ENCODE results near the gene HES1.
"Not testable (repeated sequence)": the region's sequence is repeated elsewhere in the genome, so short reads cannot be mapped to it uniquely, and the experiment has no call there.

Gene HES1

GRCh38 chr3:194126790-194127189 lies 9.2 kb upstream of the HES1 start:
- H3K4me3 Mint-ChIP-seq, result no peak overlapping the region
- H3K9me3 Mint-ChIP-seq, result no peaks in the 10 kb centered on the region
- H3K4me1 Mint-ChIP-seq, result peaks cover 29% of the 10 kb centered on the region
- TF ChIP-seq, protein P1, sequence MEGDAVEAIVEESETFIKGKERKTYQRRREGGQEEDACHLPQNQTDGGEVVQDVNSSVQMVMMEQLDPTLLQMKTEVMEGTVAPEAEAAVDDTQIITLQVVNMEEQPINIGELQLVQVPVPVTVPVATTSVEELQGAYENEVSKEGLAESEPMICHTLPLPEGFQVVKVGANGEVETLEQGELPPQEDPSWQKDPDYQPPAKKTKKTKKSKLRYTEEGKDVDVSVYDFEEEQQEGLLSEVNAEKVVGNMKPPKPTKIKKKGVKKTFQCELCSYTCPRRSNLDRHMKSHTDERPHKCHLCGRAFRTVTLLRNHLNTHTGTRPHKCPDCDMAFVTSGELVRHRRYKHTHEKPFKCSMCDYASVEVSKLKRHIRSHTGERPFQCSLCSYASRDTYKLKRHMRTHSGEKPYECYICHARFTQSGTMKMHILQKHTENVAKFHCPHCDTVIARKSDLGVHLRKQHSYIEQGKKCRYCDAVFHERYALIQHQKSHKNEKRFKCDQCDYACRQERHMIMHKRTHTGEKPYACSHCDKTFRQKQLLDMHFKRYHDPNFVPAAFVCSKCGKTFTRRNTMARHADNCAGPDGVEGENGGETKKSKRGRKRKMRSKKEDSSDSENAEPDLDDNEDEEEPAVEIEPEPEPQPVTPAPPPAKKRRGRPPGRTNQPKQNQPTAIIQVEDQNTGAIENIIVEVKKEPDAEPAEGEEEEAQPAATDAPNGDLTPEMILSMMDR (IDR thresholded peaks at IDR 0.05; ENCODE audit: unreplicated experiment in 3 of 3), result no peak
- H3K27ac Mint-ChIP-seq, result no peak overlapping the region
- no peaks in the 10 kb centered on the region for H3K36me3 Mint-ChIP-seq (ENCODE audit: low read depth)
- H3K27me3 Mint-ChIP-seq (ENCODE audit: low read depth), result peaks cover 40% of the 10 kb centered on the region

DNA sequence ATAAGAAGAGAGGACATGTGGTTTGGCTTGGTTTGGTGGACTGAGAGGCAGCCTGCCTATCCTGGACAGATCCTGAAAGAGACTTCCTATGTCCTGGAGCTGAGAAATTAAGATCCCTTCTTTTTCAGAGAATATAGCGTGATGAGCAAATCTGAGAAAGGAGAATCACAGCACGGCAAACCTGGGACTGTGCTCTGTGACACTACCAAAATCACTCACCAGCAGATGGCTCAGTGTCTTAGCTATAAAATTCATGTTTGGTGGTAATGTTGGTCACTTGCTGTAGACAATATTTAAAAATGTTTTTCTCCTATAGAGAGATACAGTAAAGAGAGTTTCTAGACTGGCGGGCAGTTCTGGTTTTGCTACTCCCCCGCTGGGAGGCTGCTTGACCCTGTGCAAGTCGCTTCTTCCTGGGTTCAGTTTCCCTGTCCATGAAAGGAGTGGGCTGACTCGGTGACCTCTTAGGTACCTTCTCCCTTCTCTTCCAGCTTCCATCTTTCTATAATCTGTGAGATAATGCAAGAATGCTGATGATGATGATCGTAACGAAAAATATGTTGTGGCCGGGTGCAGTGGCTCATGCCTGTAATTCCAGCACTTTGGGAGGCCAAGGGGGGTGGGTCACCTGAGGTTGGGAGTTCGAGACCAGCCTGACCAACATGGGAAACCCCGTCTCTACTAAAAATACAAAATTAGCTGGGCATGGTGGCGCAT lies 7.6 kb upstream of the HES1 start:
- Mint-ChIP-seq H3K9me3 (no peaks in the 10 kb centered on the region), H3K4me1 (peaks cover 45% of the 10 kb centered on the region), H3K27ac (no peak overlapping the region), H3K27me3 (ENCODE audit: low read depth) (peaks cover 29% of the 10 kb centered on the region), H3K4me3 (no peak overlapping the region), H3K36me3 (ENCODE audit: low read depth) (no peaks in the 10 kb centered on the region)
- TF ChIP-seq, protein P1 (IDR thresholded peaks at IDR 0.05; ENCODE audit: unreplicated experiment in 3 of 3), result no peak

- H3K9me3 Mint-ChIP-seq; H3K36me3 Mint-ChIP-seq (ENCODE audit: low read depth); H3K4me3 Mint-ChIP-seq; H3K27ac Mint-ChIP-seq: not testable (repeated sequence)
- peaks cover 29% of the 10 kb centered on the region for H3K27me3 Mint-ChIP-seq (ENCODE audit: low read depth)
- H3K4me1 Mint-ChIP-seq, result peaks cover 49% of the 10 kb centered on the region
Observed at GRCh38 chr3:194128919-194129295, 7.0 kb upstream of the HES1 start.

DNA sequence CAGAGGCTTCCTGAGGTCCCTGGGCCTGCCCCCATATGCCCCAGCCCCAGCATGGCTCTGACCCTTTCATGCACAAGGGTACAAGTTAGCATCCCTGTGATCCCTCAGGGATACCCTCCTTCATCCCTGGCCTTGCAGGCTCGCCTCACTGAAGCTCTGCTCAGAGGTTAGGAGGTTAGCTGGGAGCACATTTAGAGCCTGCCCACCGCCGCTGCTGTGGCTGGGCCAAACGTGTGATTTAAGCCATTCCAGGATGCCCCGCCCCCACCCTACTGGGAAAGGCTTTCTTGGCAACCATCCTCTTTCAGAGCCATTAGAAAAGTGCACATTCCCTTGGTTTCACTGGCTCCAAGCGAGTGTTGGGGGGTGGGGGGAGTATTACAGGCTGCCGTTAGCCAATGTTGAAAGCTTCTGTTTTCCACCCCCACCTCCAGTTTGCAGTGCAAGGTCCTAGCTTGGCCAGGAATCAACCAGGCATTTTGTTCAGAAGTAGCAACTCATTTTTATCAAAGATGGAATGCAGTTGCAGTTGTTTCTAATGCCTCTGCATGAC lies 6.3 kb upstream of the HES1 start:
- peaks cover 49% of the 10 kb centered on the region for H3K4me1 Mint-ChIP-seq
- H3K36me3 Mint-ChIP-seq (ENCODE audit: low read depth), result no peaks in the 10 kb centered on the region
- no peak overlapping the region for H3K4me3 Mint-ChIP-seq
- peak overlapping the region; percentile 87 to 90 (median 88) for H3K27ac Mint-ChIP-seq
- TF ChIP-seq, protein P1 (IDR thresholded peaks at IDR 0.05; ENCODE audit: unreplicated experiment in 3 of 3), result no peak
- peaks cover 23% of the 10 kb centered on the region for H3K27me3 Mint-ChIP-seq (ENCODE audit: low read depth)
- no peaks in the 10 kb centered on the region for H3K9me3 Mint-ChIP-seq

- H3K27me3 Mint-ChIP-seq (ENCODE audit: low read depth), result peaks cover 27% of the 10 kb centered on the region
- peak overlapping the region; percentile 87 to 90 (median 88) for H3K27ac Mint-ChIP-seq
- TF ChIP-seq, protein P1 (IDR thresholded peaks at IDR 0.05; ENCODE audit: unreplicated experiment in 3 of 3), result no peak
- peak overlapping the region in 2 of 3 experiments; percentile 0 to 47 for H3K4me3 Mint-ChIP-seq
- peaks cover 49% of the 10 kb centered on the region for H3K4me1 Mint-ChIP-seq
- H3K9me3 Mint-ChIP-seq, result no peaks in the 10 kb centered on the region
- H3K36me3 Mint-ChIP-seq (ENCODE audit: low read depth), result no peaks in the 10 kb centered on the region
Observed at GRCh38 chr3:194130188-194130587, 5.8 kb upstream of the HES1 start.

- Mint-ChIP-seq H3K27ac (peak overlapping the region; percentile 87 to 94 (median 88)), H3K27me3 (ENCODE audit: low read depth) (peaks cover 21% of the 10 kb centered on the region), H3K4me1 (peaks cover 49% of the 10 kb centered on the region), H3K9me3 (no peaks in the 10 kb centered on the region), H3K36me3 (ENCODE audit: low read depth) (no peaks in the 10 kb centered on the region), H3K4me3 (peak overlapping the region; percentile 46 to 63 (median 53))
- TF ChIP-seq, protein P1 (IDR thresholded peaks at IDR 0.05; ENCODE audit: unreplicated experiment in 3 of 3), result no peak
Observed at GRCh38 chr3:194130807-194131589, 5.0 kb upstream of the HES1 start.

Data from nephron (organoid).